Transverse colon (tissue), 4 donors: ENCODE measurements around the gene NCOA5.

Experiments used
- CTCF ChIP-seq, 5 experiments: fragments of 200-600 bp in 3 of 5; fragments of 450-650 bp in 2 of 5; sonication (generic) in 3 of 5; IDR thresholded peaks; 1 replicate in 2 of 5; 2 replicates in 3 of 5; pipeline ENCODE4 v1.5.1; 2016 to 2017; ENCODE audit warnings: antibody characterized with exemption in 5 of 5, inconsistent platforms in 3 of 5, mild to moderate bottlenecking in 2 of 5, moderate library complexity in 1 of 5
- EP300 ChIP-seq: sonication (generic); formaldehyde crosslinking; IDR thresholded peaks from one replicate; pipeline ENCODE4 v1.6.1; 2017; ENCODE audit warnings: antibody characterized with exemption, low read depth
- POLR2A ChIP-seq: fragments of 450-650 bp; IDR thresholded peaks from one replicate; pipeline ENCODE4 v1.6.1; 2016; ENCODE audit warnings: antibody characterized with exemption, mild to moderate bottlenecking, moderate library complexity
- POLR2AphosphoS5 ChIP-seq, 3 donors: sonication (generic); formaldehyde crosslinking; IDR thresholded peaks; one replicate each; pipeline ENCODE4 v1.6.1; 2016; ENCODE audit warnings: antibody characterized with exemption in 3 of 3

- TF ChIP-seq POLR2AphosphoS5 (IDR thresholded peaks at IDR 0.05) (no peak), CTCF (IDR thresholded peaks at IDR 0.05) (peak in 1 of 5 experiments; percentile 0), POLR2A (no peak), EP300 (no peak)
Observed at GRCh38 chr20:46023148-46023484, 66.6 kb downstream of the NCOA5 start.
